ENCODE data around the gene PRKACB.
"Not testable (repeated sequence)": the region's sequence is repeated elsewhere in the genome, so short reads cannot be mapped to it uniquely, and the experiment has no call there.

Gene PRKACB

DNA sequence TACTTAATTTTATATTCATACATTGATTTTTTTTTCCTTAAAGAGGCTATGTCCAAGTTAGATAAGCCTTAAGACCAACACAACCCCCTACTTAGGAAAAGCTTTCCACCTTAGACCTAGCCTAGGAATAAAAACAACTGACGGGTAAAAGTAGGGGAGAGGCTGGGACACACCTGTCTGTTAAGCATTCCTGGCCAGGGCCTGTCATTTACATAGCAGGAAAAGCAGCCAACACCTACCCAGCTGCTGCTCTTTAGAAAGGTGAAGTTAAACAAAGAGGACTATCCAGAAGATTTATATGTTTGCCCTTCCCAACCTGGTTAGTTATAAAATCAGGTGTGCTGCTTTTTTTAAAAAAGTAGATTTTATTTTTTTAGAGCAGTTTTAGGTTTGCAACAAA lies 128.3 kb downstream of the PRKACB start:
- peak; percentile 94 for FAIRE-seq

- no peak for FAIRE-seq
Measured at GRCh38 chr1:84277343-84278059, 133.4 kb downstream of the PRKACB start.

- peak; percentile 33 for FAIRE-seq
Measured at GRCh38 chr1:84278905-84279304, 134.8 kb downstream of the PRKACB start.

DNA sequence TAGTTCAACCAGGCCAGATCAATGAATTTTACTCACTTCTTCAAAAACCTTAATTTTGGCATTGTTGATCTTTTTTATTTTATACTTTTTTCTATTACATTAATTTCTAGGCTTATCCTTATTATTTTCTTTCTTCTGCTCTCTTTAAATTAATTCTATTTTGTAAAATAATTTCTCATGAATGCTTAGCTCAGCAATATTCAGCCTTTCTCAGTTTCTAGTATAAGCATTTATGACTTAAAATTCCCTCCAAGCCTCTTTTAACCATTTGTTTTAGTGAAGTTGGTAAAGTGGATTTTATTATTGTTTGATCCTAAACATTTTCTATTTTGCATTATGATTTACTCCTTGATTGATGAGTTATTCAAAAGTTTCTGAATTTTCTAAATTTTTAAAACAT lies 136.8 kb downstream of the PRKACB start:
- peak; percentile 90 for FAIRE-seq

GRCh38 chr1:84282780-84283333 lies 138.8 kb downstream of the PRKACB start:
- FAIRE-seq, result no peak

DNA sequence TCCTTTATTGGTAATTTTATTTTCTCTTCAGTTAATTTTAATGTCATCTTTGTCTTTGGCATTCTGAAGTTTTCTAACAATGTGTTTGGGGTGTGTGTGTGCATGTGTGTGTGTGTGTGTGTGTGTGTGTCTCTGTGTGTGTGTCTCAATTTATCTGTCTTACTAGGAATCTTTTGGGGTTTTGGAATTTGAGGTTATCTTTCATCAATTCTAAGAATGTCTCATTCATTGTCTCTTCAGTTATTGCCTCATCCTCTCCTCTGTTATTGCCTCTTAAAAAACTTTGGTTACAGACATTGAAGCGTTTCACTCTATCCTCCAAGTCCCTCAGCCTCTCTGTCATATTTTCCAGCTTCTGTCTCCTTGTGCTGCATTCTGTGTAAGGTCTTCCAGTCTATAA lies 139.3 kb downstream of the PRKACB start:
- FAIRE-seq, result no peak

DNA sequence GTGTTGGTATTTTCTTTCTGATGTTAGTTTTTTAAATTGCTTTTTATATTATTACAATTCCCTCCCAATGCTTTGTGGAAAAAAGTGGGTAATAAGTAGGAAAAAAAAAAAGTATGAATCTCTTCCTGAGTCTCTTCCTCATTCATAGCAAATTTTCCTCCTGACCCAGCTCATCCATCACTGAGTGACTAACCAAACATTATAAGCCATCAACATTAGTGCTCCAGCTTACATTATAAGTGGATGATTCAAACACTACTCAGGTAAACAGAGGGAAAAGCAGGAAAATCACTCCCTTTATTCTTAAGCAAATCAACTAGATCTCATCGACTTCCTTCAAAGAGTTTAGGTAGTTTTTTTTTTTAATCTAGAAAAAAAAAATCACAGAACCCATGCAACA lies 142.0 kb downstream of the PRKACB start:
- FAIRE-seq, result peak; percentile 86

DNA sequence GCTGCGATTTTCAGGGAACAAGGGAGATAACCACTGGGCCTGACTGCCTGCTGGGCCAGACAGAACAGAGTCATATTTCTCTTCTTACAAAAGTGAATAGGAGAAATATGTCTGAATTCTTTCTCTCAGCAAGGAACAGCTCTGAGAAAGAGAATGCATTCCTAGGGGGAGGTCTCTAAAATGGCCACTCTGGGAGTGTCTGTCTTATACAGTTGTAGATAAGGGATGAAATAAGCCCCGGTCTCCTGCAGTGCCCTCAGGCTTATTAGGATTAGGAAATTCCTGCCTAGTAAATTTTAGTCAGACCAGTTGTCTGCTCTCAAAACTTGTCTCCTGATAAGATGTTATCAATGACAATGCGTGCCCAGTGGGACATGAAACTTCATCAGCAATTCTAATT lies 143.3 kb downstream of the PRKACB start:
- not testable (repeated sequence) for FAIRE-seq

Measured in islet of Langerhans (tissue), 1 donor.